ENCODE data around the gene IGFL3.
A peak's percentile ranks its signal among the peaks of the same experiment; 100 is the strongest.
"Not testable (repeated sequence)": the region's sequence is repeated elsewhere in the genome, so short reads cannot be mapped to it uniquely, and the experiment has no call there.

Gene IGFL3
- total RNA-seq = 0 to 0.33 (median 0) reads per million in 17 experiments

GRCh38 chr19:46124638-46125115, at the start of gene IGFL3:
TSS of gene IGFL3 (minus strand) at chr19:46124688. CDS start at chr19:46124649, 39 bp downstream.
- DNase-seq = peak; percentile 28 to 64 (median 56)

- DNase-seq = no peak
Observed at GRCh38 chr19:46173886-46174480, 49.5 kb upstream of the IGFL3 start.

- DNase-seq = peak in 1 of 4 experiments; percentile 12
Observed at GRCh38 chr19:46162731-46163130, 38.2 kb upstream of the IGFL3 start.

- not testable (repeated sequence) for DNase-seq
Observed at GRCh38 chr19:46161642-46162257, 37.3 kb upstream of the IGFL3 start.

- DNase-seq = no peak
Observed at GRCh38 chr19:46160233-46160775, 35.8 kb upstream of the IGFL3 start.

- no peak for DNase-seq
Observed at GRCh38 chr19:46159418-46160232, 35.1 kb upstream of the IGFL3 start.

- no peak for DNase-seq
Observed at GRCh38 chr19:46155237-46155636, 30.7 kb upstream of the IGFL3 start.

- DNase-seq = no peak
Observed at GRCh38 chr19:46150606-46151005, 26.1 kb upstream of the IGFL3 start.

- no peak for DNase-seq
Observed at GRCh38 chr19:46147791-46148288, 23.4 kb upstream of the IGFL3 start, which contains the start of gene IGFL2. TSS of gene IGFL2 (plus strand) at chr19:46148238. CDS start at chr19:46148279, 41 bp downstream.

- no peak for DNase-seq
Observed at GRCh38 chr19:46147166-46147740, 22.8 kb upstream of the IGFL3 start.

- no peak for DNase-seq
Observed at GRCh38 chr19:46144756-46145155, 20.3 kb upstream of the IGFL3 start.

GRCh38 chr19:46142294-46142693, 17.8 kb upstream of the IGFL3 start:
- no peak for DNase-seq

GRCh38 chr19:46141421-46141820, 16.9 kb upstream of the IGFL3 start:
- no peak for DNase-seq

- no peak for DNase-seq
Observed at GRCh38 chr19:46137915-46138473, 13.5 kb upstream of the IGFL3 start.

GRCh38 chr19:46134527-46134926, 10.0 kb upstream of the IGFL3 start:
- DNase-seq = no peak

- no peak for DNase-seq
Observed at GRCh38 chr19:46133777-46134241, 9.3 kb upstream of the IGFL3 start.

GRCh38 chr19:46133101-46133627, 8.7 kb upstream of the IGFL3 start:
- peak; percentile 59 to 88 (median 74) for DNase-seq

- DNase-seq = no peak
Observed at GRCh38 chr19:46132508-46133100, 8.1 kb upstream of the IGFL3 start.

- DNase-seq = no peak
Observed at GRCh38 chr19:46131485-46132143, 7.1 kb upstream of the IGFL3 start.

GRCh38 chr19:46126086-46126580, 1.6 kb upstream of the IGFL3 start:
- DNase-seq = peak in 1 of 4 experiments; percentile 11
